Psoas muscle (tissue), 8 donors: Measurements from ENCODE around the gene HPDL. TPM values are rescaled to one million over a fixed set of nuclear protein-coding genes. Genes with fewer than 3 reads are reported as not detected.
"Not testable (repeated sequence)": the region's sequence is repeated elsewhere in the genome, so short reads cannot be mapped to it uniquely, and the experiment has no call there.

Experiments
- ATAC-seq, 4 donors: fragments of 200-7000 bp; cut with Tn5 transposase; one replicate each; pipeline ENCODE4 v1.9.1; 2020; ENCODE audit warnings: moderate library complexity in 3 of 4, mild to moderate bottlenecking in 2 of 4
- DNase-seq, 2 donors: peaks; one replicate each; pipeline ENCODE4 v3.0.0-alpha.2; 2020
- H3K27ac ChIP-seq: fragments of 200-600 bp; one replicate; pipeline ENCODE4 v1.8.0; 2022
- H3K27me3 ChIP-seq, 3 donors: fragments of 200-600 bp in 1 of 3; one replicate each; pipeline versions ENCODE4 v1.6.1 to v1.8.0; 2013 to 2022; ENCODE audit warnings: low read length in 2 of 3, mild to moderate bottlenecking in 2 of 3, moderate library complexity in 1 of 3; ENCODE audit not compliant: insufficient read depth in 3 of 3
- H3K36me3 ChIP-seq, 2 donors: fragments of 200-600 bp in 1 of 2; one replicate each; pipeline versions ENCODE4 v1.6.1 to v1.8.0; 2013 to 2022; ENCODE audit warnings: low read depth in 1 of 2, mild to moderate bottlenecking in 1 of 2, moderate library complexity in 1 of 2; ENCODE audit not compliant: insufficient read depth in 1 of 2
- H3K4me1 ChIP-seq: fragments of 200-600 bp; one replicate; pipeline ENCODE4 v1.8.0; 2022
- H3K4me3 ChIP-seq: fragments of 200-600 bp; one replicate; pipeline ENCODE4 v1.8.0; 2022; ENCODE audit warnings: mild to moderate bottlenecking
- H3K9me3 ChIP-seq: fragments of 200-600 bp; one replicate; pipeline ENCODE4 v1.8.0; 2022
- CTCF ChIP-seq: fragments of 200-600 bp; IDR thresholded peaks from one replicate; pipeline ENCODE4 v1.8.0; 2022; ENCODE audit warnings: antibody characterized with exemption
- WGBS, 3 donors: extraction: QIAGEN DNeasy Blood & Tissue Kit; methylation state at CpG; one replicate each; pipeline versions ENCODE4 v1.1.6 to v1.1.7; 2013; 5-methylcytosine and 5-hydroxymethylcytosine counted together
- intact Hi-C, 2 donors: fragments of 100-400 bp; cut with DNase I; formaldehyde crosslinking; loops; one replicate each; pipeline versions ENCODE4 v1.11.0 to v1.14.2; 2022
- long read RNA-seq, 2 donors: library from polyadenylated mRNA; unstranded; transcript quantifications; one replicate each; pipeline ENCODE4 v2.0.0, GENCODE V29; 2021
- polyA plus RNA-seq, 3 donors: library from polyadenylated mRNA; stranded (reverse); fragments of 200-250 nt; gene quantifications; one replicate each; pipeline ENCODE4 v1.2.3, GENCODE V29; 2013
- total RNA-seq, 4 donors: library from RNA; stranded (reverse); fragmentation: NEBNext Ultra II Directional in 2 of 4; extraction: Animal tissue kit (Norgen Biotek cat#: 25700) in 2 of 4; gene quantifications; one replicate each; pipeline versions ENCODE4 v1.2.1 to v1.2.4, GENCODE V29; 2021 to 2023
- donor health status: healthy with polysubstance abuse.
- donor health status: DM: no; HTN: no; CAD: no; lungs with moderate emphysema.
- donor health status: Bipolar disorder and iron deficiency.
- donor health status: healthy.
- donor health status: DM: yes; HTN: yes; CAD: no.
- donor health status: DM: no; HTN: no; CAD: no.
- donor health status: DM: no; HTN: no; CAD: no.
- donor health status: DM: yes; HTN: yes; CAD: no.

The HPDL gene
- total RNA-seq (1 to 10 TPM in 2 of 4 donors, under 1 TPM in 2; 0.84 to 2.6 (median 1.2) TPM), polyA plus RNA-seq (1 to 10 TPM in 2 of 3 donors, under 1 TPM in 1; 0.73 to 4.9 (median 3.7) TPM)
- long read RNA-seq, donor 1 = 0 reads
- long read RNA-seq, donor 2, partial matches to known transcripts = 0 of 1 reads
- long read RNA-seq, donor 2, other reads (novel, unspliced or antisense) = 0 of 1 reads

DNA sequence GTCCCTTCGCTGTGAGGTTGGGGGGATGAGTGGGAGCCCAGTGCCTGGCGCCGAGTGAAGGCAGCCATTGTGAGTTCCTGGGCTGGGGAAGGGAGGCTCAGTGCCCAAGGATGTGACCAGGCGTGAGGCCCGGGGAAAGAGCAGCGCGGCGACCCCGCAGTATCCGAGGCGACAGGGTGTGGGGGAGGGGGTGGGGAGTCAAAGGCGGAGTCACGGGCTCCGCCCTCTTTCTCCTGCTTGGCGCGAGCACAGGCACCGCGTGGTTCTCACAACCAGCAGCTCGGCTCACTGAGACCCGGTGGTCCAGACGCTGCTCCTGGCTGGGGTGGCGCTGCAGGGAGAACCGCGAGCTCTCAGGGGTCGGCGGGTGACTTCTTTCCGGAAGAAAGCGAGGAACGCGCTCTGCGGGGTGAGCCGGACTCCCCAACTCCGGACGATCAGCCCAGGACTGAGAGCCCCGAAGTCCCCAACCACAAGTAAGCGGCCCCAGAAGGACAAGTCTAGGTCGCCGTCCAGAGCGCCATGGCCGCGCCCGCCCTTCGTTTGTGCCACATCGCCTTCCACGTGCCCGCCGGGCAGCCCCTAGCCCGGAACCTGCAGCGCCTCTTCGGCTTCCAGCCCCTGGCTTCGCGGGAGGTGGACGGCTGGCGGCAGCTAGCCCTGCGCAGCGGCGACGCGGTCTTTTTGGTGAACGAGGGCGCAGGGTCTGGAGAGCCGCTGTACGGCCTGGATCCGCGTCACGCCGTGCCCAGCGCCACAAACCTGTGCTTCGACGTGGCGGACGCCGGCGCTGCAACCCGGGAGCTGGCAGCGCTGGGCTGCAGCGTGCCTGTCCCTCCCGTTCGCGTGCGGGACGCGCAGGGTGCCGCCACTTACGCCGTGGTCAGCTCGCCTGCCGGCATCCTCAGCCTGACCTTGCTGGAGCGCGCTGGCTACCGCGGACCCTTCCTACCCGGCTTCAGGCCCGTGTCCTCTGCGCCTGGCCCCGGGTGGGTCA is at the start of gene HPDL:
HPDL (plus strand) TSS at position 269 of the 997 bp plus-strand sequence; CDS start at position 523, 254 bp downstream.
- Histone ChIP-seq H3K36me3 (peaks cover 0 to 25% of the 10 kb centered on the region in 2 donors), H3K4me1 (peaks cover 15% of the 10 kb centered on the region), H3K27ac (peak within 1 kb of the TSS; percentile 49), H3K27me3 (no peaks in the 10 kb centered on the region), H3K4me3 (peak within 1 kb of the TSS; percentile 72), H3K9me3 (no peaks in the 10 kb centered on the region)
- ATAC-seq (peak; percentile 81 to 93 (median 86)), DNase-seq (peak; percentile 71 to 82)
- WGBS, 3 donors = 5 to 8% (median 8%) methylated on average over 88 to 96 of the region's 96 CpGs
- TF ChIP-seq CTCF = no peak
- intact Hi-C loops = no loop called here

DNA sequence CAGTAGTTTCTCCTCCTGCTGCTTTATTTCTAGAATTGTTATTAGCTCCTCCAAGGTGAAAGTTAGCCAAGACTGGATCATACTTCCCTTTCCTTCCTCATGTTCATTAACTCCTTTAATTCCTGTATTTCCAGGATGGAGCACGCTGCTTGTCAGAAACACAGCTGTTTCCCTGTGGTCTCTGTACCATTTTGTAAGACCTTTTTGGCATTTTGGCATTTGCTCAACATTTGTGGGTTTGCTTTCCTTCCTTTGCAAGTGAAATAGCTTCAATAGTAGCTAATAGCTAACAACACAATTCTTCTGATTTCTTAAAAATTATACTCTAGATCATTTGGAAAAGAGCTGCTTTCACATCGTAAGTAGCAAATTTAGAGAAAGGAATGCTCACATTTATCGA is 44.3 kb upstream of the HPDL start:
- H3K4me1 ChIP-seq = no peaks in the 10 kb centered on the region
- no peaks in the 10 kb centered on the region for H3K27me3 ChIP-seq
- no peak for ATAC-seq
- H3K9me3 ChIP-seq = no peaks in the 10 kb centered on the region
- no peak for DNase-seq
- H3K36me3 ChIP-seq = no peaks in the 10 kb centered on the region
- no peak for TF ChIP-seq CTCF
- H3K4me3 ChIP-seq = no peak overlapping the region
- H3K27ac ChIP-seq = no peak overlapping the region
- 50 to 68% (median 61%) methylated on average over 3 of the region's 3 CpGs for WGBS, 3 donors
- intact Hi-C loops = no loop called here

DNA sequence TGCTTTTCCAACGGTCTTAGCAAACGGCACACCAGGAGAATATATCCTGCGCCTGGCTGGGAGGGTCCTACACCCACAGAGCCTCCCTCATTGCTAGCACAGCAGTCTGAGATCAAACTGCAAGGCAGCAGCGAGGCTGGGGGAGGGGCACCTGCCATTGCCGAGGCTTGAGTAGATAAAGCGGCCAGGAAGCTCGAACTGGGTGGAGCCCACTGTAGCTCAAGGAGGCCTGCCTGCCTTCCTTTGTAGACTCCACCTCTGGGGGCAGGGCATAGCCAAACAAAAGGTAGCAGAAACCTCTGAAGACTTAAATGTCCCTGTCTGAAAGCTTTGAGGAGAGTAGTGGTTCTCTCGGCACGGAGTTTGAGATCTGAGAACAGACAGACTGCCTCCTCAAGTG is 41.8 kb upstream of the HPDL start:
- H3K27me3 ChIP-seq, H3K36me3 ChIP-seq, H3K9me3 ChIP-seq, H3K27ac ChIP-seq, intact Hi-C loops, H3K4me1 ChIP-seq, ATAC-seq, DNase-seq, H3K4me3 ChIP-seq: not testable (repeated sequence)
- 80 to 84% (median 84%) methylated on average over 9 of the region's 9 CpGs for WGBS, 3 donors

DNA sequence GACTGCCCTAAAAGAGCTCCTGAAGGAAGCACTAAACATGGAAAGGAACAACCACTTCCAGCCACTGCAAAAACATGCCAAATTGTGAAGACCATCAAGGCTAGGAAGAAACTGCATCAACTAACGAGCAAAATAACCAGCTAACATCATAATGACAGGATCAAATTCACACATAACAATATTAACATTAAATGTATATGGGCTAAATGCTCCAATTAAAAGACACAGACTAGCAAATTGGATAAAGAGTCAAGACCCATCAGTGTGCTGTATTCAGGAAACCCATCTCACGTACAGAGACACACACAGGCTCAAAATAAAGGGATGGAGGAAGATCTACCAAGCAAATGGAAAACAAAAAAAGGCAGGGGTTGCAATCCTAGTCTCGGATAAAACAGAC is 40.2 kb upstream of the HPDL start:
- DNase-seq, H3K4me3 ChIP-seq, H3K36me3 ChIP-seq, H3K4me1 ChIP-seq, intact Hi-C loops, H3K27ac ChIP-seq, H3K9me3 ChIP-seq, ATAC-seq, H3K27me3 ChIP-seq: not testable (repeated sequence)
- WGBS, 3 donors = 68 to 72% (median 71%) methylated on average over 2 to 3 of the region's 3 CpGs

DNA sequence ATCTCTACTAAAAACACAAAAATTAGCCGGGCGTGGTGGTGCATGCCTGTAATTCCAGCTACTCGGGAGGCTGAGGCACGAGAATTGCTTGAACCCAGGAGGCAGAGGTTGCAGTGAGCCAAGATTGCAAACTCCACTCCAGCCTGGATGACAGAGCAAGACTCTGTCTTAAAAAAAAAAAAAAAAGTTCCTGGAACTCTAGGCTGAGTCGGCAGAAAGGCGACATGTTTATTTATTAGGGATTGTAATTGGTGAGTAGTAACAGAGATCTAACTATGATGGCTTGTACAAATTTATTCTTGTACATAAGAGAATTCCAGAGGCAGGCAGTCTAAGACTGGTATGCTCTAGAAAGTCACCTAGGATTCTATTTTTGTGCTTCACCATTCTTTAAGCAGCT is 35.7 kb upstream of the HPDL start:
- not testable (repeated sequence) for H3K27ac ChIP-seq, H3K27me3 ChIP-seq, H3K36me3 ChIP-seq, H3K9me3 ChIP-seq, H3K4me3 ChIP-seq, DNase-seq, H3K4me1 ChIP-seq, ATAC-seq
- 77 to 81% (median 81%) methylated on average over 6 of the region's 6 CpGs for WGBS, 3 donors
- intact Hi-C loops = loop anchor here in 1 of 2 donors (10.0 kb wide), 1 partner anchor 86 kb away; the partner anchor contains the start of gene ZSWIM5

- no peak overlapping the region for H3K27ac ChIP-seq
- H3K4me3 ChIP-seq = no peak overlapping the region
- no peak for DNase-seq
- no peaks in the 10 kb centered on the region for H3K9me3 ChIP-seq
- no peaks in the 10 kb centered on the region for H3K27me3 ChIP-seq
- intact Hi-C loops = loop anchor here in 1 of 2 donors (10.0 kb wide), 1 partner anchor 87 kb away; the partner anchor contains the start of gene ZSWIM5
- TF ChIP-seq CTCF = no peak
- H3K36me3 ChIP-seq = no peaks in the 10 kb centered on the region
- no peaks in the 10 kb centered on the region for H3K4me1 ChIP-seq
- ATAC-seq = no peak
- WGBS, 3 donors = 63 to 80% (median 73%) methylated on average over 2 of the region's 2 CpGs
Measured at GRCh38 chr1:45291716-45292115, 35.0 kb upstream of the HPDL start.
